Retinal pigment epithelial cell (primary cell): ENCODE results near the gene PPP2R5C.

Experiments used
- DNase-seq: peaks from one replicate; pipeline ENCODE4 v3.0.0-alpha.2; 2010; ENCODE audit warnings: low read depth
- H3K4me3 ChIP-seq: 2 replicates; pipeline ENCODE4 v1.5.1; 2011; ENCODE audit warnings: mild to moderate bottlenecking, low read length, control low read depth, moderate library complexity
- CTCF ChIP-seq: conservative IDR thresholded peaks from 2 replicates; pipeline ENCODE4 v1.5.1; 2011; ENCODE audit warnings: low read depth, low read length, control low read depth, inconsistent platforms

Gene PPP2R5C

GRCh38 chr14:101823066-101823465 is 61.6 kb downstream of the PPP2R5C start:
- no peak for TF ChIP-seq CTCF
- DNase-seq, result no peak
- no peak overlapping the region for H3K4me3 ChIP-seq

GRCh38 chr14:101823511-101824120 is 62.1 kb downstream of the PPP2R5C start:
- DNase-seq, result no peak
- no peak for TF ChIP-seq CTCF
- no peak overlapping the region for H3K4me3 ChIP-seq

DNA sequence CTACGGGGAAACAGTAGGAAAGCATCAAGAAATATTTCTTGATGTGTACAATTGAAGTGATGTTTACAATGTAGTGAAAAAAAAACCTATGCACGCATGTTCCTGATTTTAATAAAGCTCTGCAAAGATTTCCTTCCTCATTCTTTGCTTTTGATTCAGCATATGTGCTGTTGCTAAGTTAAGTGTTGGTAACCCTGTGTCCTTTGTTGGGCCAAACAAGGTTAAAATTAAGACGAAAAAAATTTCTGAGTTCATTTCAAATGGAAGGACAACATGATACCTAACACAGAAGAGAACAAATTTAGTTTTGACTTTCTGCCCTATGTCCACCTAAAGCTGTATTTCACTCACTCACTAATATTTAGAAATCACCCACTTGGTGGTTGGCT is 62.8 kb downstream of the PPP2R5C start:
- no peak for DNase-seq
- H3K4me3 ChIP-seq, result no peak overlapping the region

GRCh38 chr14:101825797-101826196 is 64.3 kb downstream of the PPP2R5C start:
- no peak overlapping the region for H3K4me3 ChIP-seq
- TF ChIP-seq CTCF, result no peak

More for the DNA sequence above, 62.8 kb downstream of the PPP2R5C start:
- no peak for TF ChIP-seq CTCF

DNA sequence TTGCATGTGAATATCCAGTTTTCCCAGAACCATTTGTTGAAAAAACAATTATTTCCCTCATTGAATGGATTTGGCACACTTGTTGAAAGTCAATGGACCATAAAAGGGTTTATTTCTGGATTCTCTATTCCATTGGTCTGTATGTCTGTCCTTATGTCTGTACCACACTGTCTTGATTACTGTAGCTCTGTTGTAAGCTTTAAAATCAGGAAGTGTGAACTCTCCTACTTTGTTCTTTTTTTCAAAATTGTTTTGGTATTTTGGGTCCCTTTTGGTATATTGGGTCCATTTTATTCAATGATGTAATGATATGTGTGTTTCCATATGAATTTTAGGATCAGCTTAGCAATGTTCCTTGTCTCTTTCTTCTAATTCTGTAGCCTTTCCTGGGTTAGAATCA is 64.8 kb downstream of the PPP2R5C start:
- no peak overlapping the region for H3K4me3 ChIP-seq
- no peak for TF ChIP-seq CTCF
- no peak for DNase-seq

More at GRCh38 chr14:101825797-101826196, 64.3 kb downstream of the PPP2R5C start:
- DNase-seq, result no peak

- DNase-seq, result no peak
- no peak for TF ChIP-seq CTCF
- no peak overlapping the region for H3K4me3 ChIP-seq
These were observed 65.8 kb downstream of the PPP2R5C start for GRCh38 chr14:101827286-101827685.

DNA sequence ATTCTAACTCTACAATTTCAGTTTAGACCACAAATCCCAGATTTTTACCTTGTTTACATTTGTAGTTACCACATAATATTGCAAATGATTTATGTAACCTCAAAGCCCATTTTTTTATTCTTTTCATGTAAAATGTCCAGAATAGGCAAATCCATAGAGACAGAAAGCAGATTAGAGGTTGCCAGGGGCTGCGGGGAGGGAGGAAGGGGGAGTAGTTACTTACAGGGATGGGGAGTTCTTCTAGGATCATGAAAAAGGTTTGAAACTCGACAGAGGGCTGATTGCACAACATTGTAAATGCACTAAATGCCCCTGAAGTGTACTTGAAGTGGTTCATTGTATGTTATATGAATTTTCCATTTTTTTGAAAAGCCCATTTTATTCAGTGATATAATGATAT is 66.5 kb downstream of the PPP2R5C start:
- no peak for DNase-seq
- TF ChIP-seq CTCF, result no peak
- no peak overlapping the region for H3K4me3 ChIP-seq
